BJ (cell line): ENCODE results near the gene RAI1. TPM values are rescaled to one million over a fixed set of nuclear protein-coding genes. Genes with fewer than 3 reads are reported as not detected.

Experiments used
- CTCF ChIA-PET: fragments of 350-600 bp; formaldehyde crosslinking; extraction: SDS; loops from one replicate; lab custom pipeline; 2021; ENCODE audit warnings: antibody characterized with exemption, inconsistent platforms; lab: Yijun Ruan, JAX
- POLR2A ChIA-PET: fragments of 300-600 bp; sonication (Branson Sonifier 250); formaldehyde crosslinking; extraction: SDS; loops from one replicate; lab custom pipeline; 2021; ENCODE audit warnings: antibody characterized with exemption; lab: Charles Lee
- DNase-seq: peaks from one replicate; pipeline ENCODE4 v3.0.0-alpha.2; 2011; ENCODE audit warnings: low read depth
- H3K27me3 ChIP-seq: 2 replicates; pipeline ENCODE4 v1.6.0; 2011; ENCODE audit warnings: low read length; ENCODE audit not compliant: control insufficient read depth, insufficient read depth
- H3K36me3 ChIP-seq: 2 replicates; pipeline ENCODE4 v1.5.1; 2011; ENCODE audit warnings: low read length; ENCODE audit not compliant: control insufficient read depth, insufficient read depth
- H3K4me3 ChIP-seq: 2 replicates; pipeline ENCODE4 v1.5.1; 2011; ENCODE audit warnings: low read depth, mild to moderate bottlenecking, control low read depth, low read length
- polyA plus RNA-seq: library from polyadenylated mRNA; depleted of rRNA; stranded (reverse); fragments of >200 nt; gene quantifications from 2 replicates; pipeline ENCODE4 v1.2.3, GENCODE V29; 2011
- TF ChIP-seq, protein P1 (sequence below): IDR thresholded peaks from 2 replicates; pipeline ENCODE4 v1.5.1; 2011; ENCODE audit warnings: low read depth, mild to moderate bottlenecking, control low read depth, inconsistent platforms, low read length, moderate library complexity; ENCODE audit not compliant: insufficient read depth

The RAI1 gene
- polyA plus RNA-seq, 1 experiment = 2.4 TPM

GRCh38 chr17:17837966-17838962 lies 157.0 kb downstream of the RAI1 start:
- POLR2A ChIA-PET = interaction anchor here (0.5 to 0.6 kb wide), 2 partner anchors 14 to 99 kb away, joined by 3 read pairs; no protein-coding TSS in a partner anchor
- TF ChIP-seq, protein P1, sequence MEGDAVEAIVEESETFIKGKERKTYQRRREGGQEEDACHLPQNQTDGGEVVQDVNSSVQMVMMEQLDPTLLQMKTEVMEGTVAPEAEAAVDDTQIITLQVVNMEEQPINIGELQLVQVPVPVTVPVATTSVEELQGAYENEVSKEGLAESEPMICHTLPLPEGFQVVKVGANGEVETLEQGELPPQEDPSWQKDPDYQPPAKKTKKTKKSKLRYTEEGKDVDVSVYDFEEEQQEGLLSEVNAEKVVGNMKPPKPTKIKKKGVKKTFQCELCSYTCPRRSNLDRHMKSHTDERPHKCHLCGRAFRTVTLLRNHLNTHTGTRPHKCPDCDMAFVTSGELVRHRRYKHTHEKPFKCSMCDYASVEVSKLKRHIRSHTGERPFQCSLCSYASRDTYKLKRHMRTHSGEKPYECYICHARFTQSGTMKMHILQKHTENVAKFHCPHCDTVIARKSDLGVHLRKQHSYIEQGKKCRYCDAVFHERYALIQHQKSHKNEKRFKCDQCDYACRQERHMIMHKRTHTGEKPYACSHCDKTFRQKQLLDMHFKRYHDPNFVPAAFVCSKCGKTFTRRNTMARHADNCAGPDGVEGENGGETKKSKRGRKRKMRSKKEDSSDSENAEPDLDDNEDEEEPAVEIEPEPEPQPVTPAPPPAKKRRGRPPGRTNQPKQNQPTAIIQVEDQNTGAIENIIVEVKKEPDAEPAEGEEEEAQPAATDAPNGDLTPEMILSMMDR = no peak
- DNase-seq = no peak
- Histone ChIP-seq H3K27me3 (no peaks in the 10 kb centered on the region), H3K4me3 (no peak overlapping the region), H3K36me3 (peaks cover 2% of the 10 kb centered on the region; the same call in 1 of the 2 replicates)
- CTCF ChIA-PET = interaction anchor here (1.0 to 7.5 kb wide), 3 partner anchors 24 to 52 kb away, joined by 3 to 35 read pairs (median 3); no protein-coding TSS in a partner anchor

- ChIA-PET CTCF (interaction anchor here (0.6 to 2.9 kb wide), 6 partner anchors 12 to 323 kb away, joined by 3 to 12 read pairs (median 4); no protein-coding TSS in a partner anchor), POLR2A (interaction anchor here (0.5 kb wide), 1 partner anchor 79 kb away, joined by 13 read pairs; no protein-coding TSS in a partner anchor)
- Histone ChIP-seq H3K36me3 (peaks cover under 1% of the 10 kb centered on the region; the same call in 1 of the 2 replicates), H3K4me3 (peak overlapping the region; percentile 45), H3K27me3 (no peaks in the 10 kb centered on the region)
- DNase-seq = peak; percentile 44
- TF ChIP-seq, protein P1 = no peak
These were observed 158.8 kb downstream of the RAI1 start for GRCh38 chr17:17839791-17840707.

DNA sequence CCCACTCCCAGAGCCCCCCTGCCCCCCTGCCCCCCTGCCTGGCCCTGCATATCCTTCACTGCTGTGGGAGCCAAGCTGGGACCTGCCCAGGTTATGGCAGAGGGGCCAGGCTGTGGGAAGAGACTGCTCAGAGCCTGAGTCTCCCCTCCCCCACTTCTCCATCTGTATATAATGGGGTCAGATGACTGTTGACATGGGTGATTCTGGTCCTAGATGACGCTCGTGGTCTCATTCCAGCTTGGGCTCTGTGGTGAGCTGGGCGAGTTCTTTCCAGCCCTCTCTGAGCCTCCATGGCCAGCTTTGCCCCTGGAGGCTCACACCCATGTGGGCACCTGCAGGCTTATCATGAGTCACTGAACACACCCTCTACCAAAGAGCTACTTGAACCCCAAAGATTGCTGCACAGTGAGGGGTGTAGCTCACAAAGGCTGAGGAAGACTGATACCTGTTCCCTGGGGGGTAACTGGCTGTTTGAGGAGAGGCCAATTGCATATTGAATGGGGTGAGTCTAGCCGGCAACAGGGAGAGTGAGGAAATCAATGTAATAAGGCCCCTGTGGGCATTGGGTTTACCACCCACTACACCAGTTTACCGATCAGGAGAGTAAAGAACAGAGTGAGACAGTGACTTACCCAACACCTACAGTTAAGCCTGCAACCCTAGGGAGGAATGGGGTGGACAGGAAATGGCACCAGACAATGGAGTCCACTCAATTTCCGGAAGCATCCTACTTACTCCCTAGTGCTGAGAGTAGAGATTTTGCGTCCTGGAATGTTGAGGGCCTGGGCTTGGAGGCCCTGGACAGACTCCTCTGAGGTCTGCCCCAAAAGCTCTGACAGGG lies 159.7 kb downstream of the RAI1 start:
- TF ChIP-seq, protein P1 = no peak
- no peak for DNase-seq
- Histone ChIP-seq H3K27me3 (no peaks in the 10 kb centered on the region), H3K36me3 (no peaks in the 10 kb centered on the region), H3K4me3 (peak overlapping the region; percentile 45; the same call in 1 of the 2 replicates)
- ChIA-PET POLR2A (interaction anchor here (0.5 kb wide), 1 partner anchor 80 kb away, joined by 13 read pairs; no protein-coding TSS in a partner anchor), CTCF (interaction anchor here (0.6 to 2.9 kb wide), 7 partner anchors 11 to 324 kb away, joined by 3 to 12 read pairs (median 4); no protein-coding TSS in a partner anchor)

DNA sequence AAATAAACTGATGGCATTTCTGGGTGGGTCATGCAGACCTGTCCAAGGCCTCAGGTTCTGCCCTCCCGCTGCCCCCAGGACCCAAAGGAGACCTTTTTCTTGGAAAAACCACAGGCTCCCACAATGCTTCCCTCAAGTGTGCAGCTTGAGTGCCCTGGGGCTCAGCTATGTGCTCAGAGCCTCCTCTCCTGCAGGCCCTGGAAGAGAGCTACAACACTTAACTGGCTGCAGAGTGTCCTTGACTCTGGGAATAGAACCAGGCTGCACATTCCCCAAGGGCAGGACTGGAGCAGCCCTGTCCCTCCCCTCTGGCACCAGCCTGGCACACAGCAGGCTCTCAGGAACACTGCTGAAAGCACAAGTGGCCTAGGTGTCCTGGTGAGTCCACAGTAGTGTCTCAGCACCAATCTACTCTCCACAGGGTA lies 160.4 kb downstream of the RAI1 start:
- CTCF ChIA-PET = interaction anchor here (1.2 to 2.9 kb wide), 5 partner anchors 10 to 78 kb away, joined by 3 to 12 read pairs (median 5); no protein-coding TSS in a partner anchor
- TF ChIP-seq, protein P1 = no peak
- POLR2A ChIA-PET = no interaction called here

More for the DNA sequence above, 160.4 kb downstream of the RAI1 start:
- Histone ChIP-seq H3K4me3 (no peak overlapping the region), H3K36me3 (no peaks in the 10 kb centered on the region; the same call in 1 of the 2 replicates), H3K27me3 (no peaks in the 10 kb centered on the region)
- DNase-seq = no peak
